ENCODE results near the gene APOBEC4.

The APOBEC4 gene
- total RNA-seq = 0 reads per million in 9 experiments

- Mint-ChIP-seq H3K27me3 (peaks cover under 1 to 14% of the 10 kb centered on the region in 2 donors), H3K4me3 (no peak within 1 kb of the TSS), H3K9me3 (no peaks in the 10 kb centered on the region), H3K36me3 (ENCODE audit: insufficient read depth) (no peaks in the 10 kb centered on the region), H3K27ac (peak within 1 kb of the TSS in 1 of 2 donors; percentile 22), H3K4me1 (ENCODE audit: low read depth in 2 of 2) (peaks cover 5 to 12% of the 10 kb centered on the region in 2 donors)
- no peak for DNase-seq
- no peak for ATAC-seq (replicated peaks)
Measured at GRCh38 chr1:183652547-183653461, at the start of gene APOBEC4. APOBEC4 (minus strand) TSS chr1:183653316; CDS start chr1:183648781, 4,535 bp downstream.

GRCh38 chr1:183702813-183703198 is 49.7 kb upstream of the APOBEC4 start:
- Mint-ChIP-seq H3K4me1 (ENCODE audit: low read depth in 2 of 2) (no peaks in the 10 kb centered on the region), H3K27me3 (no peaks in the 10 kb centered on the region), H3K4me3 (no peak overlapping the region), H3K9me3 (no peaks in the 10 kb centered on the region), H3K36me3 (ENCODE audit: insufficient read depth) (no peaks in the 10 kb centered on the region), H3K27ac (no peak overlapping the region)
- ATAC-seq (replicated peaks) (no peak), DNase-seq (no peak)

GRCh38 chr1:183702087-183702812 is 49.1 kb upstream of the APOBEC4 start:
- no peak for DNase-seq
- Mint-ChIP-seq H3K27me3 (no peaks in the 10 kb centered on the region), H3K9me3 (no peaks in the 10 kb centered on the region), H3K27ac (no peak overlapping the region), H3K4me1 (ENCODE audit: low read depth in 2 of 2) (no peaks in the 10 kb centered on the region), H3K36me3 (ENCODE audit: insufficient read depth) (no peaks in the 10 kb centered on the region), H3K4me3 (no peak overlapping the region)
- ATAC-seq (replicated peaks) = no peak

GRCh38 chr1:183699616-183700160 is 46.6 kb upstream of the APOBEC4 start:
- no peaks in the 10 kb centered on the region for H3K4me1 Mint-ChIP-seq (ENCODE audit: low read depth in 2 of 2)
- no peaks in the 10 kb centered on the region for H3K27me3 Mint-ChIP-seq
- no peaks in the 10 kb centered on the region for H3K36me3 Mint-ChIP-seq (ENCODE audit: insufficient read depth)
- no peak overlapping the region for H3K4me3 Mint-ChIP-seq
- ATAC-seq (replicated peaks) = no peak
- no peak overlapping the region for H3K27ac Mint-ChIP-seq
- no peaks in the 10 kb centered on the region for H3K9me3 Mint-ChIP-seq
- DNase-seq = no peak

GRCh38 chr1:183697814-183698590 is 44.9 kb upstream of the APOBEC4 start:
- no peaks in the 10 kb centered on the region for H3K27me3 Mint-ChIP-seq
- H3K4me3 Mint-ChIP-seq = no peak overlapping the region
- DNase-seq = no peak
- ATAC-seq (replicated peaks) = no peak
- H3K9me3 Mint-ChIP-seq = no peaks in the 10 kb centered on the region
- H3K4me1 Mint-ChIP-seq (ENCODE audit: low read depth in 2 of 2) = no peaks in the 10 kb centered on the region
- no peak overlapping the region for H3K27ac Mint-ChIP-seq
- H3K36me3 Mint-ChIP-seq (ENCODE audit: insufficient read depth) = no peaks in the 10 kb centered on the region

GRCh38 chr1:183696981-183697380 is 43.9 kb upstream of the APOBEC4 start:
- no peak for ATAC-seq (replicated peaks)
- no peak overlapping the region for H3K4me3 Mint-ChIP-seq
- DNase-seq = no peak
- no peaks in the 10 kb centered on the region for H3K4me1 Mint-ChIP-seq (ENCODE audit: low read depth in 2 of 2)
- no peak overlapping the region for H3K27ac Mint-ChIP-seq
- H3K9me3 Mint-ChIP-seq = no peaks in the 10 kb centered on the region
- H3K36me3 Mint-ChIP-seq (ENCODE audit: insufficient read depth) = no peaks in the 10 kb centered on the region
- H3K27me3 Mint-ChIP-seq = no peaks in the 10 kb centered on the region

- DNase-seq = no peak
- peaks cover 0 to 6% of the 10 kb centered on the region in 2 donors for H3K27me3 Mint-ChIP-seq
- H3K27ac Mint-ChIP-seq = no peak overlapping the region
- no peaks in the 10 kb centered on the region for H3K4me1 Mint-ChIP-seq (ENCODE audit: low read depth in 2 of 2)
- no peak overlapping the region for H3K4me3 Mint-ChIP-seq
- ATAC-seq (replicated peaks) = no peak
- H3K9me3 Mint-ChIP-seq = no peaks in the 10 kb centered on the region
- no peaks in the 10 kb centered on the region for H3K36me3 Mint-ChIP-seq (ENCODE audit: insufficient read depth)
Measured at GRCh38 chr1:183694755-183695154, 41.6 kb upstream of the APOBEC4 start.

GRCh38 chr1:183694066-183694465 is 41.0 kb upstream of the APOBEC4 start:
- Mint-ChIP-seq H3K9me3 (no peaks in the 10 kb centered on the region), H3K4me1 (ENCODE audit: low read depth in 2 of 2) (no peaks in the 10 kb centered on the region), H3K27ac (no peak overlapping the region), H3K4me3 (no peak overlapping the region), H3K27me3 (peaks cover 0 to 9% of the 10 kb centered on the region in 2 donors), H3K36me3 (ENCODE audit: insufficient read depth) (no peaks in the 10 kb centered on the region)
- DNase-seq (no peak), ATAC-seq (replicated peaks) (no peak)

- ATAC-seq (replicated peaks) (no peak), DNase-seq (no peak)
- H3K36me3 Mint-ChIP-seq (ENCODE audit: insufficient read depth) = no peaks in the 10 kb centered on the region
- H3K4me3 Mint-ChIP-seq = no peak overlapping the region
- no peaks in the 10 kb centered on the region for H3K4me1 Mint-ChIP-seq (ENCODE audit: low read depth in 2 of 2)
- H3K9me3 Mint-ChIP-seq = no peaks in the 10 kb centered on the region
- no peak overlapping the region for H3K27ac Mint-ChIP-seq
- H3K27me3 Mint-ChIP-seq = peaks cover 0 to 9% of the 10 kb centered on the region in 2 donors
Measured at GRCh38 chr1:183693521-183693920, 40.4 kb upstream of the APOBEC4 start.

GRCh38 chr1:183689762-183690204 is 36.7 kb upstream of the APOBEC4 start:
- Mint-ChIP-seq H3K27me3 (peaks cover 0 to 17% of the 10 kb centered on the region in 2 donors), H3K9me3 (no peaks in the 10 kb centered on the region), H3K27ac (no peak overlapping the region), H3K4me1 (ENCODE audit: low read depth in 2 of 2) (no peaks in the 10 kb centered on the region), H3K36me3 (ENCODE audit: insufficient read depth) (no peaks in the 10 kb centered on the region), H3K4me3 (no peak overlapping the region)
- ATAC-seq (replicated peaks) (no peak), DNase-seq (no peak)

- Mint-ChIP-seq H3K4me1 (ENCODE audit: low read depth in 2 of 2) (no peaks in the 10 kb centered on the region), H3K9me3 (no peaks in the 10 kb centered on the region), H3K27me3 (peaks cover 8 to 29% of the 10 kb centered on the region in 2 donors), H3K27ac (no peak overlapping the region), H3K36me3 (ENCODE audit: insufficient read depth) (no peaks in the 10 kb centered on the region), H3K4me3 (no peak overlapping the region)
- ATAC-seq (replicated peaks) = no peak
- DNase-seq = no peak
Measured at GRCh38 chr1:183688341-183689060, 35.4 kb upstream of the APOBEC4 start.

GRCh38 chr1:183687546-183688304 is 34.6 kb upstream of the APOBEC4 start:
- no peaks in the 10 kb centered on the region for H3K4me1 Mint-ChIP-seq (ENCODE audit: low read depth in 2 of 2)
- H3K27ac Mint-ChIP-seq = no peak overlapping the region
- no peaks in the 10 kb centered on the region for H3K36me3 Mint-ChIP-seq (ENCODE audit: insufficient read depth)
- peaks cover 15 to 37% of the 10 kb centered on the region in 2 donors for H3K27me3 Mint-ChIP-seq
- DNase-seq = no peak
- H3K4me3 Mint-ChIP-seq = no peak overlapping the region
- no peaks in the 10 kb centered on the region for H3K9me3 Mint-ChIP-seq
- no peak for ATAC-seq (replicated peaks)

Measured in effector memory CD8-positive, alpha-beta T cell (primary cell).